Articular chondrocyte of knee joint (primary cell): Measurements from ENCODE around the gene FAM209B. TPM values are rescaled to one million over a fixed set of nuclear protein-coding genes. Genes with fewer than 3 reads are reported as not detected.

ENCODE experiments used
- total RNA-seq: library from RNA; depleted of rRNA; stranded (reverse); fragments of >200 nt; gene quantifications from 2 replicates; pipeline ENCODE4 v1.2.3, GENCODE V29; 2012

FAM209B gene, protein sequence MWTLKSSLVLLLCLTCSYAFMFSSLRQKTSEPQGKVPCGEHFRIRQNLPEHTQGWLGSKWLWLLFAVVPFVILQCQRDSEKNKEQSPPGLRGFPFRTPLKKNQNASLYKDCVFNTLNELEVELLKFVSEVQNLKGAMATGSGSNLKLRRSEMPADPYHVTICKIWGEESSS
- total RNA-seq, result 0.22 and 0.52 TPM in 2 replicates

DNA sequence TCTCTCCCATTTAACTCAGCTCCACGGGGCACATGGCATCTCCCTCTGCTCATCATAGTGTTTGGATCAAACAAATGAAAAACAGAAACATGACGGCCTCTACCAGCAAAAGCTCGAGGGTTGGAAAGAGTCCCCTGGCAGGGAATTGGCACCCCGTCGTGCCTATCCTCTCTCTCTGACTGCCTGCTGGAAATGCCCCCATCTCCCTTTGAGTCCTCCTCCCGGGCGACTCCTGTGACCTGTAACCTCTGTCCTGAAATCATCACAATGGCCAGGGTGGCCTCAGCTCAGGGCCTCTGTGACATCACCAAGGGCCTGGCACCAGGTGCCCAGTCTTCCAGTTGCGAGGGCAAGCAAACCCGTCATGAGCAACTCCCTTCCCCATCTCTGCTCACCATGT, at the start of gene FAM209B:
Gene FAM209B (plus strand): TSS at position 301 of the 400 bp plus-strand sequence. CDS start 96 bp downstream, at position 397.

GRCh38 chr20:56524444-56524843, 8.6 kb upstream of the FAM209B start, which contains the start of gene FAM209A:
TSS of gene FAM209A (plus strand) at chr20:56524744. CDS start at chr20:56524809, 65 bp downstream.

Other genes starting within 250 kb of the FAM209B start
- 64.5 and 75.3 TPM in 2 replicates for gene FAM210B, start 174.3 kb upstream of the FAM209B start, total RNA-seq
- gene AURKA, start 141.0 kb upstream of the FAM209B start, total RNA-seq, result 17.6 and 26.7 TPM in 2 replicates
- 39.1 and 39.3 TPM in 2 replicates for gene CSTF1, start 140.6 kb upstream of the FAM209B start, total RNA-seq
- 0.11 TPM in 1 of 2 replicates, not detected in the other for gene CASS4, start 121.0 kb upstream of the FAM209B start, total RNA-seq
- 74.5 and 75.5 TPM in 2 replicates for gene RTF2, start 64.6 kb upstream of the FAM209B start, total RNA-seq
- gene FAM209A, start 8.5 kb upstream of the FAM209B start, total RNA-seq, result not detected in 2 replicates
- gene TFAP2C, start 96.1 kb downstream of the FAM209B start, total RNA-seq, result under 0.01 TPM in 1 of 2 replicates, not detected in the other